Activated naive CD4-positive, alpha-beta T cell treated with anti-CD3 and anti-CD28 coated beads, Interleukin-2, amount 50 U/mL, for 16 hours (primary cell): ENCODE measurements around the gene ADARB1.

ENCODE experiments used
- DNase-seq: peaks from one replicate; pipeline ENCODE4 v3.0.0-alpha.2; 2020

The ADARB1 gene

DNA sequence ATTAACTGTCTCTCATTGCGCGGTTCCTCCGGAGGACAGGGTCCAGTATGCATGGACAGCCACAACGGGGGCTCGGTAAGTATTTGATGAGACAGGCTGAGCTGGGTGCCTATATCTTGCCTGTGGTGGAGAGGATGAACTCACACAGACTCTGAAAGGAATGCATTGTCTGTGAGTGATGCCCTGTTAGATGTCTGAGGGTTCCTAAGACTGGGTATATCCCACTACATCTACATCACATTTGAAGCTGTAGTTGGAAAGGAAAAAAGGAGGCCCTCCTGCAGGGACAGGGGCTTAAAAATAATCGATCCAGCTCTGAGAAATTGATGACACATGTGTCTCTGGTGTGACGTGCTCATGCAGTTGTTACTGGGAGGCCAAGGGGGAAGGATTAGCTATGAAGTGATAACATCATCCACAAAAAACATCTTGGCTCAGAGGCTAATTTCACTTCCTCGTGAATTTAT is 1.9 kb downstream of the ADARB1 start:
- no peak for DNase-seq

DNA sequence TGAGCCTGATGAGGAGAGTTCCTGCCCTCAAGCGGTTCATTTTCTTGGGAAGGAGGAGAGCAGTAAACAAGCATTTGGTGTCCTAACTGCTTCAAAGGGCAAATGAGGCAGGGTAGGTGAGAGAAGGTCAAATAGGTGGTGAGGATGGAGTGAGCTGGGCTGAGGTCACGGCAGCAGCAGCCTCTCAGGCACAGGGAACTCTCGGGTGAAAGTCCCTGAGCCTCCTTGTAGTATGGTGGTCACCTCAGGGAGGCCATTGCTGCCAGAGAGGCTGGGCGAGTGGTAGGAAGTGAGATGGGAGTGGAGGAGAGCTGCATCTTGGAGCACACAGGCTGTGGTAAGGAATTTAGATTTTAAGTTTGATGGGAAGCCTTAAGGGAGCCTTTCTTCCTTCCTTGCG is 4.0 kb downstream of the ADARB1 start:
- no peak for DNase-seq

DNA sequence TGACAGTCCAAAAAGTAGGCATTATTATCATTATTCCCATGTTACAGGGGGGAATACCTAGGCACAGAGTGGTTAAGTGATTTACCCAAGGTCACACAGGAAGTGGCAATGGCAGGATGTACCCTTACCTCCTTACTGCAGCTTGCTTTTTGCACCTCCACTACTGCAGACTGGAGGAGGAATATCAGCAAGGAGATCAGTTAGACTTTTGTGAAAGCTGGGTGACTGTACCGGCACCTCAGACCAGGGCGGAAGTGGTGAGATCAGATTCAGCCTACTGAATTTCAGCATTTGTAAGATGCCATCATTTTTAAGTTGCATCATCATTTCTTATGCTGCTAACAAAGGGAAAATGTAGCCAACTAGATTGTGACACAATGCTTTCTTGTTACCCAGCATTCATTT is 4.5 kb downstream of the ADARB1 start:
- DNase-seq, result peak; percentile 69

DNA sequence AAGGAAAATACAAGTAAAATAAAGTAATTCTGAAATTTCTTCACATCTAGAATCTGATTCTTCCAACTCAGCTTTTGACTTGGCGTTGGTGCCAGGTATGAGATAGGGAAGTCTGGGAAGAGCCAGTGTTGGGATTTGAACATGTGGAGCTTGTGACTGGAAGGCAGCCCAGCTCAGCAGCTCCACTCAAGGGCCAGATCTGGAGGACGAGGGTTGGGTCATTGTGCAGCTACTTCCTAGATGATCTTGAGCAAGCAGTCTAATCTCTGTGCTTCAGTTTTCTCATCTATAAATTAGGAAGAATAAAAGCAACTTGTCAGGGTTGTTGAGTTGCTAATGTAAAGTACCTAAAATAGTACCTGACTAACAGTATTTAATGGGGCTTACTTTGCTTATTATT is 5.0 kb downstream of the ADARB1 start:
- no peak for DNase-seq

DNA sequence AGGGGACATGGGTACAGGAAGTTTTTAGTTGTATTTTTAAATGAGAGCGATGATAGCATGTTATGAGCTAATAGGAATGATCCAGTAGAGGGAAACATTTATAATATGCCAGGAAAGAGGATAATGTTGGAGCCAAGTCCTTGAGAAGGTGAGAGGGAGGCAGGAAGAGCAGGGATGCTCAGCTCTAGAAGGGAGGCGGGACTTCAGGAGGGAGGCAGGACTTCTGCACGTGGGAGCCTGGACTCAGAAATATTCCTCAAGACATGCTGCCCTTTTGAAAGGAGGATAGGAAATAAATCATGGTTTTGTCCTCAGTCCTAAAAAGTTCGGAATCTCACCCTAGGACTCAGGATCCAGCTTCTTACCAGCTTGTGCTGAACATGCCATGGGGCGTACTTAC is 5.9 kb downstream of the ADARB1 start:
- DNase-seq, result no peak

DNA sequence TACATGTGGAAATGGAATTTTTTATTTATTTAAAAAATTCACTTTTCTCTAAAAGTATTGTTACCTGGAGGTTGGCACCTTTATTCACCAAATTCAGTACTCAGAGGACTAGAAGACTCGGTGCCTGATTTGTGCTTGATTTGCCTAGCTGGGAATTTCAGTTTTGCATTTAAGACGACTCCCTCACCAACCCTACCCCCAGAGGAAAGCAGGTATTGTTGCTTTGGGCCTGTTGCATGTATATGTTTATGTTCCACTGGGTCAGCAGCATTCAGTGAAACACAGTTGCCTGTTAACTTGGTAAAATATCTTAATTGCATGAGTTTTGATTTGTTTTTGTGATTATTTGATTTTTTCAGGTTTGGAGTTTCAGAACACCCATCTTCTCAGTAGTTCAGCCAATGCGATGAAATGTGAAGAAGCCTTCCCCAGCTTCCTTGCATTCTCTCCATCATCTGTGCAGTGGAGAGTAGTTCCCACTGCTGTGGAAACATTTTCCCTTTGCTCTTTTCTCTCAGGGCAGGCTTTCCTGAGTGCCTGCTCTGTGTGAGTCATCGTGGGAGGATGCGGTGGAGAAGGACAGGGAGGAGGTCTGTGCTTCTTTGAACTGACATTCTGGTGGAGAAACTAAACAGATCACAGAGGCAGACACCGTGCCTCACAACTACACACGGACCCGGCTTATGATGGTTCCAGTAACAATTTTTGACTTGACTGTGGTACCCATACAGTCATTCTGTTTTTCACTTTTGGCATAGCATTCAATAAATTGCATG is 6.4 kb downstream of the ADARB1 start:
- peak; percentile 30 for DNase-seq

DNA sequence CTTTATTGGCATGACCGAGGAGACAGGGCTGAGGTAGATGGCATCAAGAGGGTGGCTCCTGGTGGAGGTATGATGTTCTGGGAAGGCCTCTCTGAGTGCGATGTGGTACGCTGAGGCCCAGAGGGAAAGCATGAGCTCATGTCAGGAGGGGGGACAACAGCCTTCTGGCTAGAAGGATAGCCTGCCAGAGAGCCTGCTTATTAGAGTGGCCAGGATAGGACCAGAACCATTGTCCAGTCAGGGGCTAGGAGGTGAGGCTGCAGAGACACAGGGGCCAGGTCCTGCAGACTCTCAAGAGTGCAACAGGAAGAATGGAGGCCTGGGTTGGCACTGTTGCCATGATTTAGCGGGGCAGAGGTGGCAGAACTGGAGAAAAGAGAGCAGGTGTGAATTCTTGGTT is 7.3 kb downstream of the ADARB1 start:
- no peak for DNase-seq

DNA sequence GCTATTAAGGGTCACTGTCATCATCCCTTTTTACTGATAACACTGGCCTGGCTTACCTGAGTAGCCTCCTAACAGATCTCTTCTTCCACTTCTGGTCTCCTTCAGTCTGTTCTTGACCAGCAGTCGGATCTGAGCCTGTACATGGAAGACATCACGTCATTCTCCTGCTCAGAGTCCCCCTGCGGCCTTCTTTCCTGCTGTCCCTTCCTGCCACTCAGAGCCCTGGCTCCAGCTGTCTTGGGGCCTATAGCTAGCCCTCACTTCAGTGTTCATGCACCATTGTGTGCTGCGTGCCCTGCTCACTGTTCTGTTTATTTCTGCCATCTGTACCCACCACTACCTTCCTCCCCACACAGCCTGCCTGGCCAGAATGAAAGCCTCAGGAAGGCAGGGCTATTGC is 8.4 kb downstream of the ADARB1 start:
- DNase-seq, result no peak

DNA sequence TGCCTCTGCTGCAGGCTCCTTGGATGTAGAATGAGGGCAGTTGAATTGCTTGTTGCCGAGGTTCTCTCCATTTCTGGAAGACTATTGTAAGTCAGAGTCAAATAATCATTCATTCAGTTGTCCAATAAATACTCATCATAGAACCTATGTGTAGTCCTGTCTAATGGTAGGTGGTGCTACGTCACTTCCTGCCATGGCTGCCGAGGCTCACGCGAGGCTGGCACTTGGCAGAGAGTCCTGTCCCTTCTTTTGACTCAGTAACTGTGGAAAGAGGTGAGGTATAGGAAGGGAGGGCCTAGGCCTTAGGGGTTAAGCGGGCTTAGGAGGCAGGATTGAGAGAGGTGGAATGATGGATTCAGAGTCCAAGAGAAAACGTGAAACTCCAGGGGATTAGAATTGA is 9.7 kb downstream of the ADARB1 start:
- no peak for DNase-seq

DNA sequence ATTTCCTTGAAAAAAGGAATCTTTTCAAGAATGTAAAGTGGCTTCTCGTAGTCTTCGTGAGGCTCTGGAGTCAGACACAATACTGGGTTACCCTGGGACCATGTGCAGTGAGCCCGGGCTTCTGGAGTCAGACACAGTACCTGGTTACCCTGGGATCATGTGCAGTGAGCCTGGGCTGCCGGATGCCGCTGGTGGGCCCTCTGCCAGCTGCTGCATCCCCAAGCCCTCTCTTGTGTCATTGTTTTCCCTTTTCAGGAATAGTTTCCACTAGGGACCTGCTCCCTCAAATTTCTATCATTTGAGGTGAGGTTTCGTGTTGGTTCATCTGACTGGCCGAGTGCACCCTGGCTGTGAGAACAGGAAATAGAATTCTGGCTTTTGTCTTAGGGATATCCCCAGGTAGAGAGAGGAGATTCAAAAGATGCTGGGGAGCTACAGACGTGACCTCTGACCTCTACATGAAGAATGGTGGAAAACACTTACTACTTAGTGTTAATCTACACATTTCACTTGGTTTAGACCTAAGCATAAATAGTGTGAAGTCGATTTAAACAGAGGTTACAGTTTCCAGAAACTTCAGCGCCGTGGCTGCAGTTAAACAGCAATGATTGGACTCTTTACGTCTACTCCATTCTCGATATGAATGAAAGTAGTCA is 10.6 kb downstream of the ADARB1 start:
- no peak for DNase-seq

DNA sequence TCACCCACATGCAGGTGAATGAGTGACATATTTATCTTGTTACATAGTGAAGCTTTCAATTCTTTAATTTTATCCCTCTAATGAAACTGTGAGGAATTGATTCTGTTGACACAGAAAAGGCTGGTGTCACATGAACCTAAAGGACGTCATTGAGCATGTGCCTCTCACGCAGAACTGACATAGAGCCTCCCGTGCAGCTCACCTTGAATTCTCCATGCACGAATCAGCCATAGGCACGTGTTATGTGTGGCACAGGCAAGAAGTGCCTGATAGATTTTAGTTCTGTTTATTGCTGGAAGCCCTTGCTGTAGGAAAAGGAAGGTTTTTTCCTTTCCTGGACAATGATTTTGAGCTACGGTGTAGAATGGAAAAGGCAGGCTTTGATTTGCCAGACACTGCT is 11.3 kb downstream of the ADARB1 start:
- DNase-seq, result no peak

DNA sequence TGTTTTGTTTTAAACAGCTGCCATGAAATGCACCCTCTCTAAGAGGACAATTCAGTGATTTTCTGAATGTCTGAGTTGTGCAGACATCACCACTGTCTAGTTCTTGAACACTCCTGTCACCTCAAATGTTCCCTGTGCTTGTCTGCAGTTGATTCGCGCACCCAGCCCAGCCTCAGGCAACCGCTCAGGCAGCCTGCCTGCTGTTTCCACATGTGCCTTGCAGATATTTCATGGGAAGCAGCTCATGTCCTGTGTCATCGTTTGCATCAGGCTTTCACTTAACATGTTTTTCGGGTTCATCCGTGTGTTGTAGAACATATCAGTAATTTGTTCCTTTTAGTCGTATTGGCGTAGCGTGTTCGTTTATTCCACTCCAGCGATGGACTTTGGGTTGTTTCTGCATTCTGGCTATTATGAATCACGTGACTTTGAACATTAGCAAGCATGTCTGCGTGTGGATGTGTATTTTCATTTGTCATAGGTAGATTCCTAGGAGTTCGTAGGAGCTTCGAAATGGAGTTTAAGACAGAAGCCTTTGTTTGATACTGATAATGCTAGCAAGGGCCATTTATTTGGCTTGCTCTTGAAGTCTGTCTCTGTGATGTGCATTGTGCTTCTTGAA is 12.1 kb downstream of the ADARB1 start:
- no peak for DNase-seq

DNA sequence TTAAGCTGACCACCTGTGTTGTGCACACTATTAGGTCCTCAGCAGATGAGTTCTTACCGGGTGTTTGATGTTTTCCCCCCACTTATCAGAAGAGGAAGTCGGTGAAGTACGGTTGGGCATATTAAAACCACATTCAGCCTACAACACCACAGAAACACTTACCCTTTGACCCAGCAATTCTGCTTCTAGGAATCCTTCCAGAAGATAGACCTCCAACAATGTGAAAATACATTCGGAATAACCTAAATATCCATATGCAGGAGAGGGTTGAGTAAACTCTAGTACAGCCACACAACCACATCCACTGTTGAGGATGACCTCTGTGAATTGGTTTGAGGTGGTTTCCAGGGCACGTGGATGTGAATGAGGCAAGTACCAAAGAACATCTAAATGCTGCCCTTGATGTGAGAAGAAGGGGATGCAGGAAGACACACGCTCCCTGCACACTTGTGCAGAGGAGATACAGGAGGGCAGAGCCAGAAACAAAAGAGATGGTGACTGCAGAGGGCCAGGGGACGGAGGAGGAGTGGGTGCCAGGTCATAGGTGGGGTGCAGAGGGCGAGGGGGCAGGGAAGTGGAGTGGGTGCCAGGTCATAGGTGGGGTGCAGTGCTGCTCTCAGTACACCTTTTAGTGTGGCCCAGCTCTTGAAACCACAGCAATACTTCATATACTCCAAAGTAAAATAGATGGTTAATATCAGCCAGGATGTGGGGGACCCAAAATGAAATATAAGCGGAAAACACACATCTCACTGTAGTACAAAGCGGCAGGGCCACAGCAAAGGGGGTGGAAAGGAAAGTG is 12.8 kb downstream of the ADARB1 start:
- DNase-seq, result no peak

DNA sequence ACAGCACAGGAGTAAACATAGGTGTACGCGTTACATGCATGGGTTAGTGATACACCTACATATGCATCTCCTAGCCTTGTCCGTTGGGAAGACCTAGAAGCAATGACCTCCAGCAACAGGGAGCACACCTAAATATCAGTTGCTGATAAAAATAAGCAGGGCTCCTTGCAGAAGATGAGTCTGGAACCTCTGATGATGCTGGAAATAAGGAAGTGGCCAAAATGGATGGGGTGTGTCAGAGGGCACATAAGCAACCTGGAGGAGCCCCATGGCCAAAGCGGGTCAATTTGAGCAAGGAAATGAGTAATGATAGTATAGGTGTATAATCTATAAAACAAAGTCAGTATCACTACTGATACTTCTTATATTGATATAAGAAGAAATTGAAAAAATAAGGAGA is 13.7 kb downstream of the ADARB1 start:
- DNase-seq, result no peak

DNA sequence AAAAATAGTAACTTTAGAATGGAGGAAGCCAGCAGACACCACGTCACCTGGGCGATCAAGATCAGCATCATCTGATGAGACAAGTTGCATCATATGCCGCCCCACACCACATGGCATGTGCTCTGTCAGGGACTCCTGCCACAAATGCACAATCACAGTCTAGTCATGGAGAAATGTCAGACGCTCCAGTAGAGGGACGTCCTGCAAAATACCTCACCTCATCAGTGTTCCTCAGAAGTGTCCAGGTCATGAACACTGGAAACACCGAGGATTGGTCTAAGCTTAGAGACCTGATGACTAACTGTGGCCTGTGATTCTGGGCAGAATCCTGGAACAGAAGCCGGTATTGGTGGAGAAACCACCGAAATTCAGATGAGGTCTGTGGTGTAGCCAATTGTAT is 14.3 kb downstream of the ADARB1 start:
- no peak for DNase-seq

DNA sequence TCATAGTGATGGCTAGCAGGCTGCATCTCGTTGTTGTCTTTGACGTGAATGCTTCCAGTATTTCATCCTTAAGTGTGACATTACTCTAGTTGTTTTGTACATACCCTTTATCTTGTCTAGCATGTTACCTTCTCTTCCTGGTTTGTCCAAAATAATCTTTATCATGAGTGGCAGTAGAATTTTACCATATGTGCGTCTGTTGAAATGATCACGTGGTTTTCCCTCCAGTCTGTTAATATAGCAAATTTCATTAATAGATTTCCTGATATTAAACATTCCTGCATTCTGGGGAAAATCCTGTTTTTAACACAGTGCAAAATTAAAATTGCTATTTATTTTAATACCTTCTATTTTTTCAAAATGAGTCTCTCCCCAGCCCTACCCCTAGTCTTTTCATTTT is 15.6 kb downstream of the ADARB1 start:
- no peak for DNase-seq

DNA sequence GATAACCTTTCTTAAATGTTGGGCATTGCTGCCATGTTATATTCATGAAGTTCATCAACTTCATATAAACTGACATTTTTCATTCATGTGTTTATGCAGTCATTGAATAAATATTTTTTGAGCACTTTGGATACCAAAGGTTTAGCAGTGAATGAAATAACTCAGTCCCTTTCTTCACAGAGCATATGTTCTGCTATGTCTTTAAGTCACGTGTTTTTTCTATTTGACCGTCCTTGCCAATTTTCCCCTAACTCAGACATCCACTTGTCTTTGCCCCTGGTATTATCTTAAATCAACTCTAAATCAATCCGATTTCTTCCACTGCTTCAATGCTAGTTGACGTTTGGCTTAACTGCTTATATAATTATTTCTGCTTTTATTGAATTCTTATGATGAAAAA is 16.6 kb downstream of the ADARB1 start:
- DNase-seq, result no peak

DNA sequence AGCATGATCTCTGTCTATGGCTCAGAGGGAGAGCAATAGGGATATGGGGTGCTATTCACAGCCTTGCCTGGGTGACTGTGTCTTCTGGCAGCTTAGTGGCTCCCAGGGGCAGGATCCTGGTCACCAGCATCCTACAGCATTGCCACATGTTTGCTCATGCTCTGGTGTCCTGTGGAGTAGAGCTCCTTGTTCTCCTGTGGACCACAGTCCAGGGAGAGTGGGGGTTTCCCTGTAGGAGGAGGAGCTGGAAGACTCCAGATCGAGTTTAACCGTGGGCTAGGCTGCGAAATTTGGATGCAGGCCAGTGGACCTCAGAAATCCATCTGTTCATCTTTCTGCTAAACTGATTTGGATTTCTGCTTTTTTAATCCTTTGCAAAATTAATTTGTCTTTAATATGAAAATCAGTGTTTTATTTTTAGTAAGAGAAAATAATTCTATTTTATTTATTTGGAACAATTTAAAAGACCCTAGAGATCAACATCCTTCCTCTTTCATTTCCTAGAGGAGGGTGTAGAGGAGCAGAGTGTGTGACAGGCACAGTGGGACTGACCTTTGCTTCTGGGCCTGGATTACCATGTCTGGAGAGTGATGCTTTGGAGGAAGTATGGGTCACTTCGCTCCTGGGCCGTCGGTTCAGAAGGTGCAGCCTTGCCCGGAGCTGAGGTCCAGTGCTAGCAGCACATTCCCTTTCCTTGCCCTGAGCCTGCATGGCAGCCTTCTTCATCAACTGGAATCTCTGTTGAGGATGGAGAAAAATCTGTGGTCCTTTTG is 17.4 kb downstream of the ADARB1 start:
- DNase-seq, result no peak

DNA sequence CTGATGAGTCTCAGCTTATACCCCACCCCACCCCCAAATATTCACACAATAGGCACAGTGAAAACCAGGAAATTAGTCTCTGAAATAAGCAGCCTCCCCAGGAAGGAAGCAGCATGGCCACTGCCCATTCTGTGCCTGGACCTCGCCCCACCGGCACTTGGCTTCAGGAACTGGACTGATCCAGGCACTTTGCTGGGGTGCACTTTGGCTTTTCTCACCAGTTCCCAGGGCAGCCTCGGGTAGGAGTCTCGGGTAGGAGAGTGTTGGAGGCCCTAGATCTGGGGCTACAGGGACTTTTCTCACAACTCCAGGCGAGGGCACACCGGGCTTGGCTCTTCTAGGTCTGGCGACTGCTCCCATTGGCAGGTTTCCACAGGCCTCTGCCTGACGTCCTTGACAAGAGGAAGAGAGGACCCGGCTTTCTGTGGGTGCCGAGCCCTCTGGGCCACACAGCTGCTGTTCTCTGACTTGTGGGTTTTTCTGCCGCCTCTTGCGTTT is 18.7 kb downstream of the ADARB1 start:
- DNase-seq, result no peak

DNA sequence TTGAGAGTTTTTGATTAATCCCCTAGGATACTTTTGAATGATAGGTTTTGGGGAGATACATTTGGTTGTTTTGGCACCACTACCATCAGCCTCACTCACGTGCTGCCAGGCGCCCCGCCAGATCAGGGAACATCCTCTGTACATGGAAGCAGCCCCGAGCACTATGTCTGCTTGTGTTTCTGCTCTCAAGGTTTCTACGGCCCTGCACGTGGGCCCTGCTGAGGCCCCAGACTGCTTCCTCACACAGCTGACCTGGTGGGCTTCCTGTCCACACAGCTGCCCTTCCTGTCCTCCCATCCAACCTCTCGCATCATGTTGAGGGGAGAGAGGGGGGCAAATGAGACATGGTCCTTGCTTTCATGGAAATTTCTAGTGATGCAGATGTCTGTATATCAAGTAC is 20.0 kb downstream of the ADARB1 start:
- no peak for DNase-seq

DNA sequence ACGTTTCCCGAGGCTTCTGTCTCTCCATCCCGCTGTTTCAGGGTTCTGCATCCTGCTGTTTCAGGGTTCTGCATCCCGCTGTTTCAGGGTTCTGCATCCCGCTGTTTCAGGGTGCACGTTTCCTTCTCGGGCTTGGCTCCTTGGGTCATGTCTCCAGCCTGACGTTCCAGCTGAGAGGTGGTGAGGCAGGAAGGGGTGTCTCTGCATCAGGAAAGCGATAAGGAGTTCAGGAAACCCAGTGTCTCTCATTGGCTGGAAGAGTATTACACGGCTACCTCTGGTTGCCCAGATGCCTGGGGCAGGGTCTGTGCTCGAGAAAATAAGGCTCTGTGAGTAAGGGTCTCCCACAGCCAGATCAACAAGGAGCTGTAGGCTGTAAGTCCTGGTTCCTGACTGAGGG is 21.1 kb downstream of the ADARB1 start:
- no peak for DNase-seq

DNA sequence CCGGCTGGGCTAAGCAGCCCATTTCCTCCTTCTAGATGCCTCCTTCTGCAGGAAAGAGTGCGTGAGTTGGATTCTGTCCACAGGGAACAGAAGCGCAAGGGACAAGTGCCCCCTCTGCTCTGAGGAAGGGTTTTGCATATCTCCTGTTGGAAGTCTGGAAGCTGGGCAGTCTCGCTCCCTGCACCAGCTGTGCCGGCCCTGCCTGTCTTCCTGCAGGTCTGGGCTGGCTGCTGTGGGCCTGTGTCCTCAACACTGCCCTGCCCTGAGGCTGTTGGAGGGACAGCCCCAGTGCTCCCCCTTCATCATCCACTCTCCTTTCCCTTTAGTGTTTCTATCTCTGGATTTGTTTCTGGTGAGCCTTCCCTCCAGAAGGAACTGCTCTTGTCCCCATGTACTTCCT is 21.8 kb downstream of the ADARB1 start:
- DNase-seq, result no peak
